SK-MEL-5 (cell line): Measurements from ENCODE around the gene PLK1. TPM values are rescaled to one million over a fixed set of nuclear protein-coding genes. Genes with fewer than 3 reads are reported as not detected.
"Not testable (repeated sequence)": the region's sequence is repeated elsewhere in the genome, so short reads cannot be mapped to it uniquely, and the experiment has no call there.

Experiments
- DNase-seq: peaks from one replicate; pipeline ENCODE4 v3.0.0-alpha.2; 2016; ENCODE audit warnings: low read depth, low spot score
- in situ Hi-C: cut with HindIII; loops from 2 replicates; pipeline ENCODE4 v1.10.0; 2016; ENCODE audit warnings: low sequenced_read_pairs, high pct_unique_total_duplicates, low pct_unique_long_range_greater_than_20kb
- total RNA-seq: library from RNA; depleted of rRNA; stranded (reverse); fragments of >200 nt; shearing (Covaris generic); gene quantifications from 2 replicates; pipeline ENCODE4 v1.2.3, GENCODE V29; 2014; rRNA removed

PLK1 gene
- total RNA-seq, 1 experiment from 2014 or later = 14.3 TPM

DNA sequence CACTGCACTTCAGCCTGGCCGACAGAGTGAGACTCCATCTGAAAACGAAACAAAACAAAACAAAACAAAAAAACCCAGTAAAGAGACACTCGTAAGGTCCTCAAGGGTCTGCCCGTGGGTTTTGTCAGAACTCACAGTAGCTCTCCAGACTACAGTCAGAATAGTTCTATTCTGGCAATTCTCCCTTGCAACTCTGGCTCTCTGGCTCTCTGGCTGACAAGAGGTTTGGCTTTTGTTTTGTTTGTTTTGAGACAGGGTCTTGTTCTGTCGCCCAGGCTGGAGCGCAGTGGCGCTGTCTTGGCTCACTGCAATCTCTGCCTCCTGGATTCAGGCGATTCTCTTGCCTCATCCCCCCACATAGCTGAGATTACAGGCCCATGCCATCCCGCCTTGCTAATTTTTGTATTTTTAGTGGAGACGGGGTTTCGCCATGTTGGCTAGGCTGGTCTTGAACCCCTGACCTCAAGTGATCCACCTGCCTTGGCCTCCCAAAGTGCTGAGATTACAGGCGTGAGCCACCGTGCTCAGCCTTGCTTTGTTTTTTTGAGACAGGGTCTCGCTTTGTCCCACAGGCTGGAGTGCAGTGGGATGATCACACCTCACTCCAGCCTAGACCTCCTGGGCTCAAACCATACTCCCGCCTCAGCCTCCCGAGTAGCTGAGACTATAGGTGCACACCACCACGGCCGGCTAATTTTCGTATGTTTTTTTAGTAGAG, 55.6 kb downstream of the PLK1 start:
- in situ Hi-C loops = no loop called here
- DNase-seq = no peak

DNA sequence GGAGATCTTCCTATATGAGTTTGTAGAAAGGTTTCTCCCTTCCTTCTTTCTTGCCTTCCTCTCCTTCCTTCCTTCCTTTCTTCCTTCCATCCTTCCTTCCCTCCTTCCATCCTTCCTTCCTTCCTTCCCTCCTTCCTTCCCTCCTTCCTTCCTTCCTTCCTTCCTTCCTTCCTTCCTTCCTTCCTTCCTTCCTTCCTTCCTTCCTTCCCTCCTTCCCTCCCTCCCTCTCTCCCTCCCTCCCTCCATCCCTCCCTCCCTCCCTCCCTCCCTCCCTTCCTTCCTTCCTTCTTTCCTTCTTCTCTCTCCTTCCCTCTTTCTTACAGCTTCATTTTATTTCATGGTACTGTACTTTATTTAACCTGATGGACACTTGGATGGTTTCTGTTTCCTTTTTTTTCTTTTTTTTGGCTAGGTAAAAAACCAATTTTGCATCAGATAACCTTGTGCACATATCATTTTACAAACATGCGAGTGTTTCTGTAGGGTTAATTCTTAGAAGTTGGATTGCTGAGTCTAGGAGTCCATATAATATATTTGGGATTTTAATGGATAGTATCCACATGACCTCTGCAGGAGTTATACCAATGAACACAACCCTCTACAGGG, 58.8 kb downstream of the PLK1 start:
- in situ Hi-C loops, DNase-seq: not testable (repeated sequence)

DNA sequence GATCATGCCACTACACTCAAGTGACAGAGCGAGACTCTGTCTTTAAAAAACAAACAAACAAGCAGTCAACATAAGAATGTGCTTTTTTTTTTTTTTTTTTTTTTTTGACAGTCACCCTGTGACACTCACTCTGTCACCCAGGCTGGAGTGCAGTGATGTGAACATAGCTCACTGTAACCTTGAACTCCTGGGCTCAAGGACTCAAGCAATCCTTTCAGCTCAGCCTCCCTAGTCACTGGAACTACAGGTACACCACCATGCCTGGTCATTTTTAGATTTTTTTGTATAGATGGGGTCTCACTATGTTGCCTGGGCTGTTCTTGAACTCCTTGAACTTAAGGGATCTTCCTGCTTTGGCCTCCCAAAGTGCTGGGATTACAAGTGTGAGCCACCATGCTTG, 60.8 kb downstream of the PLK1 start:
- DNase-seq = no peak
- in situ Hi-C loops = no loop called here

Other genes starting within 250 kb of the PLK1 start
- gene COG7, start 225.7 kb upstream of the PLK1 start, total RNA-seq = 15.1 and 16.7 TPM in 2 replicates
- 43.6 and 58.0 TPM in 2 replicates for gene GGA2, start 168.4 kb upstream of the PLK1 start, total RNA-seq
- gene EARS2, start 121.5 kb upstream of the PLK1 start, total RNA-seq = 41.9 and 44.3 TPM in 2 replicates
- 41.7 and 53.1 TPM in 2 replicates for gene UBFD1, start 121.2 kb upstream of the PLK1 start, total RNA-seq
- gene NDUFAB1, start 82.6 kb upstream of the PLK1 start, total RNA-seq = 182 and 201 TPM in 2 replicates
- 21.1 and 28.8 TPM in 2 replicates for gene PALB2, start 37.6 kb upstream of the PLK1 start, total RNA-seq
- 70.6 and 75.6 TPM in 2 replicates for gene DCTN5, start 37.4 kb upstream of the PLK1 start, total RNA-seq
- gene ERN2, start 34.3 kb downstream of the PLK1 start, total RNA-seq = not detected in 2 replicates
- not detected in 2 replicates for gene CHP2, start 76.1 kb downstream of the PLK1 start, total RNA-seq
- 6.3 and 7.1 TPM in 2 replicates for gene PRKCB, start 157.1 kb downstream of the PLK1 start, total RNA-seq